ENCODE results near the gene CES2.

The CES2 gene

DNA sequence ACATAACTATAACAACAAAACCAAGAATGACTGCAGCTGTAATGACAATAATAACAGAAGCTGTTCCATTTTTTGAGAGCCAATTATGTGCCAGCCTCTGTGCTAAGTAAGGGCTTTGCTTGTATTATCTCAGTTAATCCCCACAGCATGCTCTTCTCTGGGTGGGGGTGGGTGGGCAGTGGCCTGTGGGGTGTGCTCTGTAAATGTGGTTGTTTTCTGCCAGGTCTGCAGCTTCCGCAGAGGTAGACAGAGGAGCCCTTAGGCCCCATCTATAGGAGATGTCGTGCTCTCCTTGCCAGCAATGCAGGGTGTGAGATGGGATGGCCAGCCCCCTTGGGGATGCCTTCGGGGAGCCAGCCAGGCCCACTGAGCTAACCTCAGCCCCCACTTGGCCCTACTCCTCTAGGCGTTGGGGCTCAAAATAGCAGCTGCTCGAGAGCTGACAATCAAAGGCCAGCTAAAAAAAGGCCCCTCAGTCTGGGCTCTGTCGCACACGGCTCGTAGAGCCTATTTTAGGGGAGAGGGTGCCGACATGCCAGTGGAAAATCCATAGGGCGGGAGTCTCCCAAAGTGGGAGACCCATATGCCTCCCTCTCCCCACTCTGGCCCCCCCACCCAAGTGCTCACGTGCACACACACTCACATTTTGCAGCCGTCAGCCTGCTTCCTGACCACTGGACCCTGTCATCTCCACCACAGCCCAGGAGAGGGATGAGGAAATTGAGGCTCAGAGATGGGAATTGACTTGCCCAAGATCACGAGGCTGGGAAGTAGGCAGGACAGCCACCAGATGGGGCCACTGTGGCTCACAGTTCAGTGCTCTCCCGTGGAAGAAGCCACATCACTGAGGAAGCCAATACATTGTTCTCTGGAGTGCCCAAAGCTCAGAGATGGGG is 32.4 kb upstream of the CES2 start:
- Histone ChIP-seq H2AFZ (ENCODE audit: low read length, unreplicated experiment) (no peak overlapping the region), H3K36me3 (ENCODE audit: insufficient read depth, low read length) (no peaks in the 10 kb centered on the region), H3K27me3 (ENCODE audit: insufficient read depth, low read length) (no peaks in the 10 kb centered on the region), H3K4me1 (ENCODE audit: control insufficient read depth, insufficient read depth, low read length, unreplicated experiment) (peaks cover 19% of the 10 kb centered on the region), H3K79me2 (ENCODE audit: control insufficient read depth, insufficient read depth, low read length, unreplicated experiment) (no peaks in the 10 kb centered on the region), H3K27ac (ENCODE audit: low read depth, low read length) (no peak overlapping the region), H3K4me3 (ENCODE audit: low read depth, low read length) (no peak overlapping the region)

DNA sequence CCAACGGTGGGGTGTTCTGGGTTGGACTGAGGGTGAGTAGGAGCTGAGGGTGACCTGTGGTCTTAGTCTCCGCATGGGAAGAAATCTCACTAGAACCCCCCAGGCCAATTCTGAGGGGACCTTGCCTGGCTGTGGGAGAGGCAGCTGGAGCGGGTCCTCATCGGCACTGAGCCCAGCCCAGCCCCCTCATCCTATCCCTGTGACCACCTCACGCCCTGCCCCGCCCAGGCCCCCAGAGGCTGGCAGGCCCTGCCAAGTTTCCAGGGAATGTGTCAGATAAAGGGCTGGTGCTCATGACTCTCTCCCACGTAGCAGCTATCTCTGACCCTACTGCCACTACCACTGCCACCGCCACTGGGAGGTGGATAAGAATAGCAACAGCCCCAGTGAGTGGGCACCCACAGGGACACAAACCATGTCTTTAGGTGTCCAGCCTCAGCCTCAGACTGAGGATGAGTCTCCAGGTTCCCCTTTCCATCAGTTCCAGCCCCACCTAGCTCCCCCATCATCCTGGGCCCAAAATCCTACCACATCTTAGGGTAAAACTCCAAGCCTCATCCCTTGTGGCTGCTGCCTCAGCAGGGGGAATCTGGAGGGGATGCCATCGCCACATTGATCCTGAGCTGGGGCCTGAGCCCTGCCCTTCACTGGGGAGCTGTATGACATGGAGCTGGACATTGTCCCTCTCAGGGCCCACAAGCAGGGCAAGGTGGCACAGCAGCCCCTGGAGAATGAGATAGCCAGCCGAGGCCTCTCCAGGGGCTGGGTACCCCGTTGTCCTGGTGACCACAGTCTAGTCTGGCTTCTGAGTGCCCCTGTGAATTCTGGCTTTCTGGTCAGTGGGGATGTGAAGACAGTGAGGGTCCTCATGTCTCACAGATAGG is 31.5 kb upstream of the CES2 start:
- no peaks in the 10 kb centered on the region for H3K36me3 ChIP-seq (ENCODE audit: insufficient read depth, low read length)
- H2AFZ ChIP-seq (ENCODE audit: low read length, unreplicated experiment) = no peak overlapping the region
- peaks cover 19% of the 10 kb centered on the region for H3K4me1 ChIP-seq (ENCODE audit: control insufficient read depth, insufficient read depth, low read length, unreplicated experiment)
- H3K4me3 ChIP-seq (ENCODE audit: low read depth, low read length) = no peak overlapping the region
- H3K27me3 ChIP-seq (ENCODE audit: insufficient read depth, low read length) = no peaks in the 10 kb centered on the region
- no peaks in the 10 kb centered on the region for H3K79me2 ChIP-seq (ENCODE audit: control insufficient read depth, insufficient read depth, low read length, unreplicated experiment)
- no peak overlapping the region for H3K27ac ChIP-seq (ENCODE audit: low read depth, low read length)

DNA sequence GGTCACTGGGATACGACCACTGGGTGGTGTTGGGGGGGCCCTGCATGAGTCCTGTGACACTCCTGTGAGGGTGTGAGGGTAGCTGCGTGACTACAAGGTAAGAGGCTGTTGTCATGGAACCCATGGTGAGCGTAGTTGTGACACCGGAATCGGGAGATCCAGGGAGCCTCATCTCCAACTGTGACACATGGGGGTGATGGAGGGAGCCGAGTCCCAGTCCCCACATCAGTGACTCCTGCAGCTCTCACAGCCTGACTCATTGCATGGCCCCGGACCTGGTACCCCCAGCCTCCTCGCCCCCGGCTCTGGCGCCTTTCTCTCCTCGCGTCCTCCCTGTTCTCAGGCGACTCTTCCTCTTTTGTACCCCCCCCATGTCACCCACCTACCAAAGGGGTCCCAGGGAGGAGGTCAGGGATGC is 30.9 kb upstream of the CES2 start:
- no peaks in the 10 kb centered on the region for H3K27me3 ChIP-seq (ENCODE audit: insufficient read depth, low read length)
- no peak overlapping the region for H3K4me3 ChIP-seq (ENCODE audit: low read depth, low read length)
- H3K4me1 ChIP-seq (ENCODE audit: control insufficient read depth, insufficient read depth, low read length, unreplicated experiment) = peaks cover 17% of the 10 kb centered on the region
- no peak overlapping the region for H2AFZ ChIP-seq (ENCODE audit: low read length, unreplicated experiment)
- H3K27ac ChIP-seq (ENCODE audit: low read depth, low read length) = no peak overlapping the region
- H3K36me3 ChIP-seq (ENCODE audit: insufficient read depth, low read length) = no peaks in the 10 kb centered on the region
- H3K79me2 ChIP-seq (ENCODE audit: control insufficient read depth, insufficient read depth, low read length, unreplicated experiment) = no peaks in the 10 kb centered on the region

DNA sequence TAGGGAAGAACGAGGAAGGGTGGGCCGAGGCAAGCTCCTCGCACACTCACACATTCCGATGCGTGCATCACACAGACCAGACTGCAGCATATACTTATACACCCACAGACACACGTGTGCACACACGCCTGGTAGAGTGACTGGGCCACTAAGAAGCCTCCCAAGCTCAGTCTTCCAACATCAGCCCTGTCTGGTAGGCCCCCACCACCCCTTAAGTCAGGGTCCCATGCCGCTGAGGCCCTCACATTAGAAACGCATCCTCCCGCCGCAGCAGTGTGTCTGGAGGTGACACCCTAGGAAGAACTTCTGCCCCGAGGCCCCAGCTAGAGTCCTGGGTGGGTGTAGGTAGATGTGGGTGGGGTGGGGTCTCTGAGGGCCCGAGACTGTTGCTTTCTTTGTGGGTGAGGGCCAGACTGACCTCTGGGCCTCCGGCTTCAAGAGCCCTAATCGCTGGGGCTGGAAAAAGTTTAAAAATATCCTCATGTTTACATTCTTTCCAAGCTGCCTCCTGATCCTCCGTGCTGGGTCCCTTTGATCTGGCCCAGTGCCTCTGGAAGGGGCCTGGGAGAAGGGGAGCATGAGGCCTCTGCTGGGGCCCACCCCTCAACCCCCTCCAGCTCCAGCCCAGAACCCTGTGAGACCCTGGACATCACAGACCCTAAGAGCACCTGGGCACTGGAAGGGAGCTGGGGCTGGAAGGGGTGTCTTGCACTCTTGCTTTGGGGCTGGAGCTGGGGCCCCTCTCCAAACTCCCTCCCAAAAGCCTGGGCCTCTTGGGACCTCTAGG is 30.3 kb upstream of the CES2 start:
- no peaks in the 10 kb centered on the region for H3K36me3 ChIP-seq (ENCODE audit: insufficient read depth, low read length)
- H3K4me1 ChIP-seq (ENCODE audit: control insufficient read depth, insufficient read depth, low read length, unreplicated experiment) = peaks cover 10% of the 10 kb centered on the region
- no peak overlapping the region for H2AFZ ChIP-seq (ENCODE audit: low read length, unreplicated experiment)
- no peaks in the 10 kb centered on the region for H3K79me2 ChIP-seq (ENCODE audit: control insufficient read depth, insufficient read depth, low read length, unreplicated experiment)
- H3K27ac ChIP-seq (ENCODE audit: low read depth, low read length) = no peak overlapping the region
- H3K27me3 ChIP-seq (ENCODE audit: insufficient read depth, low read length) = no peaks in the 10 kb centered on the region
- no peak overlapping the region for H3K4me3 ChIP-seq (ENCODE audit: low read depth, low read length)

GRCh38 chr16:66905633-66906539 is 29.4 kb upstream of the CES2 start:
- peaks cover 2% of the 10 kb centered on the region for H3K4me1 ChIP-seq (ENCODE audit: control insufficient read depth, insufficient read depth, low read length, unreplicated experiment)
- no peaks in the 10 kb centered on the region for H3K79me2 ChIP-seq (ENCODE audit: control insufficient read depth, insufficient read depth, low read length, unreplicated experiment)
- H3K27ac ChIP-seq (ENCODE audit: low read depth, low read length) = no peak overlapping the region
- H3K36me3 ChIP-seq (ENCODE audit: insufficient read depth, low read length) = no peaks in the 10 kb centered on the region
- H3K27me3 ChIP-seq (ENCODE audit: insufficient read depth, low read length) = no peaks in the 10 kb centered on the region
- H2AFZ ChIP-seq (ENCODE audit: low read length, unreplicated experiment) = no peak overlapping the region
- no peak overlapping the region for H3K4me3 ChIP-seq (ENCODE audit: low read depth, low read length)

- no peak overlapping the region for H2AFZ ChIP-seq (ENCODE audit: low read length, unreplicated experiment)
- no peaks in the 10 kb centered on the region for H3K79me2 ChIP-seq (ENCODE audit: control insufficient read depth, insufficient read depth, low read length, unreplicated experiment)
- H3K27ac ChIP-seq (ENCODE audit: low read depth, low read length) = no peak overlapping the region
- H3K27me3 ChIP-seq (ENCODE audit: insufficient read depth, low read length) = no peaks in the 10 kb centered on the region
- H3K4me1 ChIP-seq (ENCODE audit: control insufficient read depth, insufficient read depth, low read length, unreplicated experiment) = peaks cover 5% of the 10 kb centered on the region
- H3K4me3 ChIP-seq (ENCODE audit: low read depth, low read length) = no peak overlapping the region
- H3K36me3 ChIP-seq (ENCODE audit: insufficient read depth, low read length) = no peaks in the 10 kb centered on the region
Observed at GRCh38 chr16:66906916-66907836, 28.1 kb upstream of the CES2 start.

GRCh38 chr16:66908116-66908515 is 27.2 kb upstream of the CES2 start:
- Histone ChIP-seq H3K27me3 (ENCODE audit: insufficient read depth, low read length) (no peaks in the 10 kb centered on the region), H3K4me1 (ENCODE audit: control insufficient read depth, insufficient read depth, low read length, unreplicated experiment) (peaks cover 5% of the 10 kb centered on the region), H2AFZ (ENCODE audit: low read length, unreplicated experiment) (no peak overlapping the region), H3K4me3 (ENCODE audit: low read depth, low read length) (no peak overlapping the region), H3K36me3 (ENCODE audit: insufficient read depth, low read length) (no peaks in the 10 kb centered on the region), H3K27ac (ENCODE audit: low read depth, low read length) (no peak overlapping the region), H3K79me2 (ENCODE audit: control insufficient read depth, insufficient read depth, low read length, unreplicated experiment) (no peaks in the 10 kb centered on the region)

- H3K4me1 ChIP-seq (ENCODE audit: control insufficient read depth, insufficient read depth, low read length, unreplicated experiment) = peaks cover 5% of the 10 kb centered on the region
- H3K4me3 ChIP-seq (ENCODE audit: low read depth, low read length) = no peak overlapping the region
- no peak overlapping the region for H3K27ac ChIP-seq (ENCODE audit: low read depth, low read length)
- no peaks in the 10 kb centered on the region for H3K27me3 ChIP-seq (ENCODE audit: insufficient read depth, low read length)
- no peaks in the 10 kb centered on the region for H3K36me3 ChIP-seq (ENCODE audit: insufficient read depth, low read length)
- H3K79me2 ChIP-seq (ENCODE audit: control insufficient read depth, insufficient read depth, low read length, unreplicated experiment) = no peaks in the 10 kb centered on the region
- H2AFZ ChIP-seq (ENCODE audit: low read length, unreplicated experiment) = no peak overlapping the region
Observed at GRCh38 chr16:66908762-66909559, 26.4 kb upstream of the CES2 start.

Data from ACC112 (cell line).